DOHH2 (cell line): ENCODE data around the gene SERPINA9.
A peak's percentile ranks its signal among the peaks of the same experiment; 100 is the strongest.

Experiments
- H3F3A ChIP-seq: fragments of 200-600 bp; sonication (generic), shearing (Covaris generic); 2 replicates; pipeline ENCODE4 v1.6.0; 2016; ENCODE audit warnings: antibody characterized with exemption, mild to moderate bottlenecking; ENCODE audit not compliant: control insufficient read depth, insufficient read depth
- H3K27ac ChIP-seq: fragments of 200-600 bp; sonication (generic); 2 replicates; pipeline ENCODE4 v1.5.1; 2014; ENCODE audit warnings: low read depth, mild to moderate bottlenecking, low read length, moderate library complexity
- H3K27me3 ChIP-seq: fragments of 200-600 bp; sonication (generic); 2 replicates; pipeline ENCODE4 v1.6.1; 2014; ENCODE audit warnings: mild to moderate bottlenecking, low read length, mixed read lengths; ENCODE audit not compliant: control insufficient read depth
- H3K36me3 ChIP-seq: fragments of 200-600 bp; sonication (generic); 2 replicates; pipeline ENCODE4 v1.6.1; 2014; ENCODE audit warnings: mild to moderate bottlenecking, low read length, moderate library complexity, mixed read lengths; ENCODE audit not compliant: control insufficient read depth
- H3K4me1 ChIP-seq: fragments of 200-600 bp; sonication (generic); 2 replicates; pipeline ENCODE4 v1.6.1; 2014; ENCODE audit warnings: mild to moderate bottlenecking, low read length, mixed read lengths; ENCODE audit not compliant: control insufficient read depth
- H3K4me2 ChIP-seq: fragments of 200-600 bp; sonication (generic); 2 replicates; pipeline ENCODE4 v1.6.0; 2014; ENCODE audit warnings: mild to moderate bottlenecking, low read length, moderate library complexity
- H3K4me3 ChIP-seq: fragments of 200-600 bp; sonication (generic); 2 replicates; pipeline ENCODE4 v1.5.1; 2014; ENCODE audit warnings: mild to moderate bottlenecking, low read length, mixed read lengths
- H3K79me2 ChIP-seq: fragments of 200-600 bp; sonication (generic); 2 replicates; pipeline ENCODE4 v1.6.1; 2014; ENCODE audit warnings: mild to moderate bottlenecking, low read length, mixed read lengths; ENCODE audit not compliant: control insufficient read depth
- H3K9me2 ChIP-seq: fragments of 200-600 bp; sonication (generic); replicated peaks from 2 replicates; pipeline ENCODE4 v1.6.1; 2014; ENCODE audit warnings: mild to moderate bottlenecking, low read length, mixed read lengths; ENCODE audit not compliant: control insufficient read depth
- H3K9me3 ChIP-seq: fragments of 200-600 bp; sonication (generic); 2 replicates; pipeline ENCODE4 v1.6.1; 2014; ENCODE audit warnings: antibody characterized with exemption, low read length, mixed read lengths; ENCODE audit not compliant: control insufficient read depth, insufficient read depth
- H4K20me1 ChIP-seq: fragments of 200-600 bp; sonication (generic); 2 replicates; pipeline ENCODE4 v1.6.0; 2014; ENCODE audit warnings: low read depth, mild to moderate bottlenecking, antibody characterized with exemption, low read length, moderate library complexity; ENCODE audit not compliant: control insufficient read depth, insufficient read depth
- CTCF ChIP-seq: fragments of 200-600 bp; sonication (generic); IDR thresholded peaks from one replicate; pipeline ENCODE4 v1.5.1; 2014; ENCODE audit warnings: antibody characterized with exemption, mild to moderate bottlenecking, low read depth, low read length; ENCODE audit not compliant: poor library complexity, severe bottlenecking
- EZH2phosphoT487 ChIP-seq: fragments of 200-600 bp; sonication (generic); IDR thresholded peaks from 2 replicates; pipeline ENCODE4 v1.6.1; 2017; ENCODE audit warnings: borderline replicate concordance, mild to moderate bottlenecking, antibody characterized with exemption, low read length, moderate library complexity, mixed read lengths

SERPINA9 gene

GRCh38 chr14:94441531-94442205 lies 34.3 kb downstream of the SERPINA9 start:
- H3K27me3 ChIP-seq, result no peaks in the 10 kb centered on the region
- H4K20me1 ChIP-seq, result no peaks in the 10 kb centered on the region
- no peaks in the 10 kb centered on the region for H3K9me2 ChIP-seq
- H3K9me3 ChIP-seq, result no peaks in the 10 kb centered on the region
- no peak for TF ChIP-seq EZH2phosphoT487
- TF ChIP-seq CTCF, result no peak
- no peak overlapping the region for H3K4me2 ChIP-seq
- no peaks in the 10 kb centered on the region for H3K36me3 ChIP-seq
- H3K27ac ChIP-seq, result no peak overlapping the region
- H3K4me3 ChIP-seq, result no peak overlapping the region
- H3F3A ChIP-seq, result no peaks in the 10 kb centered on the region
- H3K4me1 ChIP-seq, result peaks cover 10% of the 10 kb centered on the region; the same call in 1 of the 2 replicates
- H3K79me2 ChIP-seq, result no peaks in the 10 kb centered on the region

- Histone ChIP-seq H3K79me2 (no peaks in the 10 kb centered on the region), H3K4me3 (no peak overlapping the region), H3K27ac (no peak overlapping the region), H3K4me1 (peaks cover 10% of the 10 kb centered on the region; the same call in 1 of the 2 replicates), H3K4me2 (no peak overlapping the region), H3K27me3 (no peaks in the 10 kb centered on the region), H4K20me1 (no peaks in the 10 kb centered on the region), H3K36me3 (no peaks in the 10 kb centered on the region), H3K9me2 (no peaks in the 10 kb centered on the region), H3F3A (no peaks in the 10 kb centered on the region), H3K9me3 (no peaks in the 10 kb centered on the region)
- TF ChIP-seq EZH2phosphoT487 (no peak), CTCF (no peak)
These were observed 34.9 kb downstream of the SERPINA9 start for GRCh38 chr14:94441130-94441529.

- H3K27ac ChIP-seq, result no peak overlapping the region
- H3K9me2 ChIP-seq, result no peaks in the 10 kb centered on the region
- H3K4me1 ChIP-seq, result peaks cover 9% of the 10 kb centered on the region
- H3K79me2 ChIP-seq, result no peaks in the 10 kb centered on the region
- TF ChIP-seq EZH2phosphoT487 (no peak), CTCF (peak; percentile 32)
- H3K4me3 ChIP-seq, result no peak overlapping the region
- no peak overlapping the region for H3K4me2 ChIP-seq
- H3K27me3 ChIP-seq, result no peaks in the 10 kb centered on the region
- no peaks in the 10 kb centered on the region for H3F3A ChIP-seq
- H3K9me3 ChIP-seq, result no peaks in the 10 kb centered on the region
- H4K20me1 ChIP-seq, result no peaks in the 10 kb centered on the region
- no peaks in the 10 kb centered on the region for H3K36me3 ChIP-seq
These were observed 36.4 kb downstream of the SERPINA9 start for GRCh38 chr14:94439453-94440057.
